H9 (cell line): ENCODE results near the gene SPRYD3. TPM values are rescaled to one million over a fixed set of nuclear protein-coding genes. Genes with fewer than 3 reads are reported as not detected.

Source experiments
- DNase-seq: peaks from one replicate; pipeline ENCODE4 v3.0.0-alpha.2; 2017
- H2AFZ ChIP-seq: one replicate; pipeline ENCODE4 v1.6.1; 2013; ENCODE audit warnings: mild to moderate bottlenecking, low read length, control low read depth, moderate library complexity
- H2AK5ac ChIP-seq: 2 replicates; pipeline ENCODE4 v1.6.1; 2013; ENCODE audit warnings: low read length, control low read depth, mixed read lengths; ENCODE audit not compliant: insufficient read length
- H2BK120ac ChIP-seq: one replicate; pipeline ENCODE4 v1.6.1; 2013; ENCODE audit warnings: low read depth, mild to moderate bottlenecking, low read length, control low read depth, inconsistent platforms; ENCODE audit not compliant: poor library complexity, severe bottlenecking
- H2BK12ac ChIP-seq: 2 replicates; pipeline ENCODE4 v1.6.1; 2013; ENCODE audit warnings: low read length, control low read depth, mixed read lengths, low read depth; ENCODE audit not compliant: insufficient read length
- H2BK15ac ChIP-seq: 2 replicates; pipeline ENCODE4 v1.6.1; 2013; ENCODE audit warnings: low read depth, low read length, control low read depth
- H2BK20ac ChIP-seq: one replicate; pipeline ENCODE4 v1.6.1; 2013; ENCODE audit warnings: low read depth, mild to moderate bottlenecking, low read length, control low read depth, inconsistent platforms; ENCODE audit not compliant: poor library complexity, severe bottlenecking
- H2BK5ac ChIP-seq: 2 replicates; pipeline ENCODE4 v1.6.1; 2013; ENCODE audit warnings: low read length, control low read depth, mixed read lengths; ENCODE audit not compliant: insufficient read length
- H3K14ac ChIP-seq: 2 replicates; pipeline ENCODE4 v1.6.1; 2013; ENCODE audit warnings: low read length, control low read depth; ENCODE audit not compliant: insufficient read depth
- H3K18ac ChIP-seq: 2 replicates; pipeline ENCODE4 v1.6.1; 2013; ENCODE audit warnings: low read depth, mild to moderate bottlenecking, mixed read lengths, low read length, control low read depth; ENCODE audit not compliant: insufficient read length
- H3K23ac ChIP-seq: 2 replicates; pipeline ENCODE4 v1.6.1; 2013; ENCODE audit warnings: low read length, control low read depth, mixed read lengths, low read depth; ENCODE audit not compliant: insufficient read length
- H3K23me2 ChIP-seq: 2 replicates; pipeline ENCODE4 v1.6.1; 2013; ENCODE audit warnings: low read depth, mild to moderate bottlenecking, mixed read lengths, low read length, control low read depth; ENCODE audit not compliant: insufficient read length, poor library complexity, severe bottlenecking
- H3K27ac ChIP-seq: 2 replicates; pipeline ENCODE4 v1.5.1; 2013; ENCODE audit warnings: low read length, control low read depth, mixed read lengths, low read depth; ENCODE audit not compliant: insufficient read length
- H3K27me3 ChIP-seq: 2 replicates; pipeline ENCODE4 v1.6.1; 2013; ENCODE audit warnings: low read length, control low read depth, inconsistent platforms; ENCODE audit not compliant: insufficient read depth
- H3K4ac ChIP-seq: 2 replicates; pipeline ENCODE4 v1.6.1; 2013; ENCODE audit warnings: low read depth, mild to moderate bottlenecking, control low read depth, inconsistent platforms, low read length, moderate library complexity
- H3K4me1 ChIP-seq: 2 replicates; pipeline ENCODE4 v1.6.1; 2013; ENCODE audit warnings: low read length, control low read depth, inconsistent platforms; ENCODE audit not compliant: insufficient read depth
- H3K4me2 ChIP-seq: 2 replicates; pipeline ENCODE4 v1.6.1; 2013; ENCODE audit warnings: low read length, control low read depth, mixed read lengths; ENCODE audit not compliant: insufficient read length, insufficient read depth
- H3K56ac ChIP-seq: 2 replicates; pipeline ENCODE4 v1.6.1; 2013; ENCODE audit warnings: low read depth, mild to moderate bottlenecking, mixed read lengths, low read length, control low read depth; ENCODE audit not compliant: insufficient read length
- H3K79me1 ChIP-seq: 2 replicates; pipeline ENCODE4 v1.6.1; 2013; ENCODE audit warnings: low read depth, mild to moderate bottlenecking, moderate library complexity, low read length, control low read depth, inconsistent platforms; ENCODE audit not compliant: insufficient read depth, poor library complexity, severe bottlenecking
- H3K79me2 ChIP-seq: 2 replicates; pipeline ENCODE4 v1.6.1; 2013; ENCODE audit warnings: low read length, control low read depth, inconsistent platforms; ENCODE audit not compliant: insufficient read depth
- H3K9ac ChIP-seq: 2 replicates; pipeline ENCODE4 v1.6.1; 2013; ENCODE audit warnings: low read length, control low read depth, mixed read lengths; ENCODE audit not compliant: insufficient read length; ENCODE audit errors: extremely low read depth
- H3K9me3 ChIP-seq: one replicate; pipeline ENCODE4 v1.6.1; 2013; ENCODE audit warnings: low read depth, low read length, inconsistent platforms; ENCODE audit not compliant: control insufficient read depth
- H3T11ph ChIP-seq: one replicate; pipeline ENCODE4 v1.6.1; 2013; ENCODE audit warnings: mild to moderate bottlenecking, low read length, control low read depth, inconsistent platforms
- H4K20me1 ChIP-seq: one replicate; pipeline ENCODE4 v1.6.1; 2013; ENCODE audit not compliant: control insufficient read depth, insufficient read length, insufficient read depth
- H4K5ac ChIP-seq: 2 replicates; pipeline ENCODE4 v1.6.1; 2013; ENCODE audit warnings: low read depth, mild to moderate bottlenecking, mixed read lengths, low read length, control low read depth; ENCODE audit not compliant: insufficient read length
- H4K8ac ChIP-seq: replicated peaks from 2 replicates; pipeline ENCODE4 v1.6.1; 2013; ENCODE audit warnings: low read length, control low read depth, mixed read lengths, low read depth; ENCODE audit not compliant: insufficient read length
- H4K91ac ChIP-seq: 2 replicates; pipeline ENCODE4 v1.6.1; 2013; ENCODE audit warnings: low read depth, mild to moderate bottlenecking, moderate library complexity, mixed read lengths, low read length, control low read depth; ENCODE audit not compliant: insufficient read length
- H3K27ac Mint-ChIP-seq, 3 experiments: 2 replicates in 2 of 3; 3 replicates in 1 of 3; pipeline ENCODE4 v1.8.0; 2020 to 2021; ENCODE audit warnings: mixed read lengths in 3 of 3, mild to moderate bottlenecking in 1 of 3, moderate library complexity in 1 of 3
- H3K27me3 Mint-ChIP-seq: 2 replicates; pipeline ENCODE4 v1.8.0; 2021; ENCODE audit warnings: low read depth, mild to moderate bottlenecking, moderate library complexity, mixed read lengths
- H3K36me3 Mint-ChIP-seq, 3 experiments: 2 replicates in 2 of 3; 3 replicates in 1 of 3; pipeline ENCODE4 v1.8.0; 2020 to 2021; ENCODE audit warnings: low read depth in 3 of 3, mixed read lengths in 3 of 3; ENCODE audit not compliant: insufficient read depth in 1 of 3
- H3K4me1 Mint-ChIP-seq, 2 experiments: 2 replicates each; pipeline ENCODE4 v1.8.0; 2020; ENCODE audit warnings: mixed read lengths in 2 of 2
- H3K4me3 Mint-ChIP-seq, 2 experiments: 2 replicates in 1 of 2; 3 replicates in 1 of 2; pipeline ENCODE4 v1.8.0; 2020 to 2021; ENCODE audit warnings: mild to moderate bottlenecking in 2 of 2, mixed read lengths in 2 of 2, moderate library complexity in 1 of 2
- H3K9me3 Mint-ChIP-seq, 2 experiments: 2 replicates in 1 of 2; 3 replicates in 1 of 2; pipeline ENCODE4 v1.8.0; 2020; ENCODE audit warnings: mild to moderate bottlenecking in 2 of 2, mixed read lengths in 2 of 2, moderate library complexity in 1 of 2
- WGBS: extraction: QIAGEN DNeasy Blood & Tissue Kit; methylation state at CpG from one replicate; pipeline ENCODE4 v1.1.7; 2013; ENCODE audit warnings: missing lambda C conversion rate, low lambda C conversion rate, mixed read lengths; ENCODE audit not compliant: insufficient read length; ENCODE audit errors: extremely low coverage; 5-methylcytosine and 5-hydroxymethylcytosine counted together
- total RNA-seq: library from RNA; stranded (reverse); gene quantifications from 2 replicates; pipeline ENCODE4 v1.2.1, GENCODE V29; 2021
- TF ChIP-seq, protein P1 (sequence below): fragments of 200-600 bp; sonication (generic); conservative IDR thresholded peaks from 3 replicates; pipeline ENCODE4 v1.8.0; 2021; ENCODE audit warnings: antibody characterized with exemption, mild to moderate bottlenecking

Gene SPRYD3
- total RNA-seq, 1 experiment from 2014 or later, result 6.5 TPM

DNA sequence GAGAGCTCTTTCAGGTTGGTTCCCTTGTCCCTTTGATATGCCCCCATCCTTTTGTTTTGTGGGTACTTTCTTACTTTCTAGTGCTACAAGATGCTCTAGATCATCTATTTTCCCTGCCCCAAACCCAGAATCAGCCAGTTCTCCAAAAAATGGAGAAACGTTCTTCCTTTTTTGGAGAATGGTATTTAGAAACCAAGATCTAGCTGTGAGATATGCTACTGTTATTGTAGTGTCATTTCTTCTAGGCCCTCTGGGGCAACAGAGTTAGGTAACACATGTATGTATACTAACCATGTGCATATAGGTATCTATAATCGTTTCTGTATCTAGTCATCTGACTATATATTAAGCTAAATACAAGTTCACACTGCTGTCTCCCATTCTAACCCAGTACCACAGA, 11.4 kb upstream of the SPRYD3 start:
- H3K23ac ChIP-seq, result no peak overlapping the region
- Mint-ChIP-seq H3K36me3 (no peaks in the 10 kb centered on the region), H3K4me3 (no peak overlapping the region), H3K9me3 (peaks cover 0 to 3% of the 10 kb centered on the region in 2 experiments; a peak in 1 of 5 replicates), H3K27ac (no peak overlapping the region), H3K27me3 (peaks cover 83% of the 10 kb centered on the region), H3K4me1 (peaks cover 2 to 14% of the 10 kb centered on the region in 2 experiments; a peak in 3 of 4 replicates)
- H2BK15ac ChIP-seq, result no peak overlapping the region
- no peaks in the 10 kb centered on the region for H3K23me2 ChIP-seq
- no peak overlapping the region for H2AFZ ChIP-seq
- H2AK5ac ChIP-seq, result no peak overlapping the region
- no peak overlapping the region for H3K9ac ChIP-seq
- no peak overlapping the region for H3K18ac ChIP-seq
- no peak overlapping the region for H3K4me2 ChIP-seq
- H3K14ac ChIP-seq, result no peak overlapping the region
- no peak overlapping the region for H3K56ac ChIP-seq
- no peak overlapping the region for H3K27ac ChIP-seq
- no CpG with 5 or more reads among the region's 2 CpGs for WGBS
- no peak overlapping the region for H2BK20ac ChIP-seq
- H2BK120ac ChIP-seq, result no peak overlapping the region
- H4K5ac ChIP-seq, result no peak overlapping the region
- no peak for DNase-seq
- H2BK5ac ChIP-seq, result no peak overlapping the region
- H3K4ac ChIP-seq, result no peak overlapping the region
- H2BK12ac ChIP-seq, result no peak overlapping the region
- no peaks in the 10 kb centered on the region for H4K20me1 ChIP-seq
- no peaks in the 10 kb centered on the region for H3K9me3 ChIP-seq
- H4K91ac ChIP-seq, result no peak overlapping the region
- no peaks in the 10 kb centered on the region for H3K79me1 ChIP-seq
- H3K27me3 ChIP-seq, result no peaks in the 10 kb centered on the region
- no peaks in the 10 kb centered on the region for H3K79me2 ChIP-seq
- TF ChIP-seq, protein P1, sequence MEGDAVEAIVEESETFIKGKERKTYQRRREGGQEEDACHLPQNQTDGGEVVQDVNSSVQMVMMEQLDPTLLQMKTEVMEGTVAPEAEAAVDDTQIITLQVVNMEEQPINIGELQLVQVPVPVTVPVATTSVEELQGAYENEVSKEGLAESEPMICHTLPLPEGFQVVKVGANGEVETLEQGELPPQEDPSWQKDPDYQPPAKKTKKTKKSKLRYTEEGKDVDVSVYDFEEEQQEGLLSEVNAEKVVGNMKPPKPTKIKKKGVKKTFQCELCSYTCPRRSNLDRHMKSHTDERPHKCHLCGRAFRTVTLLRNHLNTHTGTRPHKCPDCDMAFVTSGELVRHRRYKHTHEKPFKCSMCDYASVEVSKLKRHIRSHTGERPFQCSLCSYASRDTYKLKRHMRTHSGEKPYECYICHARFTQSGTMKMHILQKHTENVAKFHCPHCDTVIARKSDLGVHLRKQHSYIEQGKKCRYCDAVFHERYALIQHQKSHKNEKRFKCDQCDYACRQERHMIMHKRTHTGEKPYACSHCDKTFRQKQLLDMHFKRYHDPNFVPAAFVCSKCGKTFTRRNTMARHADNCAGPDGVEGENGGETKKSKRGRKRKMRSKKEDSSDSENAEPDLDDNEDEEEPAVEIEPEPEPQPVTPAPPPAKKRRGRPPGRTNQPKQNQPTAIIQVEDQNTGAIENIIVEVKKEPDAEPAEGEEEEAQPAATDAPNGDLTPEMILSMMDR, result no peak
- H4K8ac ChIP-seq, result no peak overlapping the region
- H3K4me1 ChIP-seq, result no peaks in the 10 kb centered on the region; the same call in 1 of the 2 replicates
- H3T11ph ChIP-seq, result no peak overlapping the region
